ENCODE measurements around the gene C1QA. TPM values are rescaled to one million over a fixed set of nuclear protein-coding genes. Genes with fewer than 3 reads are reported as not detected.

C1QA gene
- total RNA-seq, 1 donor from 2014 or later, result not detected

- Mint-ChIP-seq H3K9me3 (no peaks in the 10 kb centered on the region), H3K36me3 (ENCODE audit: low read depth) (no peaks in the 10 kb centered on the region), H3K27ac (no peak overlapping the region), H3K4me3 (no peak overlapping the region), H3K4me1 (no peaks in the 10 kb centered on the region), H3K27me3 (no peaks in the 10 kb centered on the region)
- intact Hi-C loops (cut with micrococcal nuclease), result no loop called here
- no peak for DNase-seq
Observed at GRCh38 chr1:22681556-22682276, 45.3 kb downstream of the C1QA start.

GRCh38 chr1:22683547-22683946, 47.1 kb downstream of the C1QA start:
- intact Hi-C loops (cut with micrococcal nuclease), result no loop called here
- H3K4me3 Mint-ChIP-seq, result no peak overlapping the region
- no peak for DNase-seq
- no peaks in the 10 kb centered on the region for H3K9me3 Mint-ChIP-seq
- no peak overlapping the region for H3K27ac Mint-ChIP-seq
- H3K36me3 Mint-ChIP-seq (ENCODE audit: low read depth), result no peaks in the 10 kb centered on the region
- no peaks in the 10 kb centered on the region for H3K4me1 Mint-ChIP-seq
- no peaks in the 10 kb centered on the region for H3K27me3 Mint-ChIP-seq

- intact Hi-C loops (cut with micrococcal nuclease), result no loop called here
- no peaks in the 10 kb centered on the region for H3K27me3 Mint-ChIP-seq
- H3K4me1 Mint-ChIP-seq, result no peaks in the 10 kb centered on the region
- H3K4me3 Mint-ChIP-seq, result no peak overlapping the region
- DNase-seq, result no peak
- no peaks in the 10 kb centered on the region for H3K36me3 Mint-ChIP-seq (ENCODE audit: low read depth)
- no peaks in the 10 kb centered on the region for H3K9me3 Mint-ChIP-seq
- H3K27ac Mint-ChIP-seq, result no peak overlapping the region
Observed at GRCh38 chr1:22685591-22686059, 49.2 kb downstream of the C1QA start.

GRCh38 chr1:22687191-22687590, 50.8 kb downstream of the C1QA start:
- Mint-ChIP-seq H3K36me3 (ENCODE audit: low read depth) (no peaks in the 10 kb centered on the region), H3K9me3 (no peaks in the 10 kb centered on the region), H3K27ac (no peak overlapping the region), H3K4me3 (no peak overlapping the region), H3K27me3 (peaks cover under 1% of the 10 kb centered on the region), H3K4me1 (no peaks in the 10 kb centered on the region)
- DNase-seq, result no peak
- intact Hi-C loops (cut with micrococcal nuclease), result no loop called here

GRCh38 chr1:22688466-22688865, 52.0 kb downstream of the C1QA start:
- no peaks in the 10 kb centered on the region for H3K36me3 Mint-ChIP-seq (ENCODE audit: low read depth)
- DNase-seq, result no peak
- H3K27ac Mint-ChIP-seq, result no peak overlapping the region
- peaks cover 4% of the 10 kb centered on the region for H3K27me3 Mint-ChIP-seq
- intact Hi-C loops (cut with micrococcal nuclease), result no loop called here
- H3K4me1 Mint-ChIP-seq, result no peaks in the 10 kb centered on the region
- no peaks in the 10 kb centered on the region for H3K9me3 Mint-ChIP-seq
- H3K4me3 Mint-ChIP-seq, result no peak overlapping the region

Other genes starting within 250 kb of the C1QA start
- gene ZBTB40, start 184.8 kb upstream of the C1QA start, total RNA-seq, result 18.2 and 19.0 TPM in 2 replicates
- gene EPHA8, start 73.1 kb upstream of the C1QA start, total RNA-seq, result not detected in 2 replicates
- not detected in 2 replicates for gene C1QC, start 7.0 kb downstream of the C1QA start, total RNA-seq
- gene C1QB, start 16.6 kb downstream of the C1QA start, total RNA-seq, result not detected in 2 replicates
- gene EPHB2, start 74.2 kb downstream of the C1QA start, total RNA-seq, result not detected in 2 replicates

Data from activated CD4-positive, alpha-beta T cell treated with anti-CD3 and anti-CD28 coated beads, Interleukin-2, amount 10 ng/mL, durations not matched to agents 24 days and 14 days (primary cell).